A673 (cell line): ENCODE data around the gene PDGFB.

Source experiments
- EZH2 ChIP-seq: fragments of 200-600 bp; sonication (generic); IDR thresholded peaks from 2 replicates; pipeline ENCODE4 v1.6.1; 2017; ENCODE audit warnings: borderline replicate concordance, low read depth, mild to moderate bottlenecking, mixed read lengths, antibody characterized with exemption, low read length; ENCODE audit not compliant: poor library complexity, severe bottlenecking
- TF ChIP-seq, protein P1 (sequence below): fragments of 300-800, 200-600 bp; sonication (generic); conservative IDR thresholded peaks from 2 replicates; pipeline ENCODE4 v1.5.1; 2017; ENCODE audit warnings: low read depth, mild to moderate bottlenecking, antibody characterized with exemption, low read length, moderate library complexity, mixed read lengths

GRCh38 chr22:39229075-39229474 is 15.7 kb downstream of the PDGFB start:
- TF ChIP-seq, protein P1, sequence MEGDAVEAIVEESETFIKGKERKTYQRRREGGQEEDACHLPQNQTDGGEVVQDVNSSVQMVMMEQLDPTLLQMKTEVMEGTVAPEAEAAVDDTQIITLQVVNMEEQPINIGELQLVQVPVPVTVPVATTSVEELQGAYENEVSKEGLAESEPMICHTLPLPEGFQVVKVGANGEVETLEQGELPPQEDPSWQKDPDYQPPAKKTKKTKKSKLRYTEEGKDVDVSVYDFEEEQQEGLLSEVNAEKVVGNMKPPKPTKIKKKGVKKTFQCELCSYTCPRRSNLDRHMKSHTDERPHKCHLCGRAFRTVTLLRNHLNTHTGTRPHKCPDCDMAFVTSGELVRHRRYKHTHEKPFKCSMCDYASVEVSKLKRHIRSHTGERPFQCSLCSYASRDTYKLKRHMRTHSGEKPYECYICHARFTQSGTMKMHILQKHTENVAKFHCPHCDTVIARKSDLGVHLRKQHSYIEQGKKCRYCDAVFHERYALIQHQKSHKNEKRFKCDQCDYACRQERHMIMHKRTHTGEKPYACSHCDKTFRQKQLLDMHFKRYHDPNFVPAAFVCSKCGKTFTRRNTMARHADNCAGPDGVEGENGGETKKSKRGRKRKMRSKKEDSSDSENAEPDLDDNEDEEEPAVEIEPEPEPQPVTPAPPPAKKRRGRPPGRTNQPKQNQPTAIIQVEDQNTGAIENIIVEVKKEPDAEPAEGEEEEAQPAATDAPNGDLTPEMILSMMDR = no peak
- TF ChIP-seq EZH2 = no peak
